GM19463 (cell line): ENCODE measurements around the gene WNT7B.

Source experiments
- ATAC-seq: cut with Tn5 transposase; IDR thresholded peaks from one replicate; pipeline ENCODE4 v1.9.1; 2021; ENCODE audit warnings: mild to moderate bottlenecking, moderate library complexity; ENCODE audit not compliant: unreplicated experiment

The WNT7B gene

DNA sequence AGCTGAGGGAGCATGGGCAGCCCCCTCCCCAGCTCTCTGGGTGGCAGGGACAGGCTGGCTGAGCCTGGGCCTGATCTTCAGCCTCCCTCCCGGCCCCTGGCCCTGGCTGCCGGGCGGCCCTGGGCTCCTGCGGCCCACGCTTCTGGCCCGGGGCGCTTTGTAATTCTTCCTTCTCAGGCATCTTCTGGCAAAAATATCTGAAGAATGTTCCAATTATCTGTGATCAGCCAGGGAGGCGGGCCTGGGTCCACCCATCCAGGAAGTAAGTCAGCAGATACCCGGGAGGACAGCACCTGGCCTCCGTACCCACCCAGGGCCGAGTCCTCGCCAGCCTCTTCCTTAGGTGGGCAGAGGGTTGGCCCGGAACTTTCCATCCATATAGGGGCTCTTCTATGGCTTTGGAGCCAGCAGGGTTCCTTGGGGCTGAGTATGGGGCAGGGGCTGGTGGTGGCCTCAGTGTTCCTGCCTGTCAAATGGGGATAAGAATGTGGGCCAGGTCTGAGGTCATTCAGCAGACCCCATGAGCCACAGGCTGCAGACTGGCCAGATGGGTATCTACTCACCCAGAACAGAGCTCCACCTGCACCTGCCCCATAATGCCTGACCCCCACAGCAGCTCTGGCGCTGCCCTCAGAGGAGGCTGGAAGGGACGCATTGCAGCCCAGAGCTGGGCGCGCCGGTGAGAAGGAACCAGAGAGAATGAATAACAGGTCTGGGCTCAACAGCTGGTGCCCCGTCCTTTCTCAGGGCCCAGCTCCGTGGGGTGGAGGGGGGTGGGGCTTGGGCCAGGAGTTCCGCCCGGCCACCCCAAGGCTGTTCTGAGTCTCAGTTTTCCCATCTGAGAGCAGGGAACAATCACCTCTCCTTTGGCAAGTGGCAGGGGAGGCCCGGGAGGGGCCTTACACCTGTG, 16.2 kb downstream of the WNT7B start:
- ATAC-seq = no peak

DNA sequence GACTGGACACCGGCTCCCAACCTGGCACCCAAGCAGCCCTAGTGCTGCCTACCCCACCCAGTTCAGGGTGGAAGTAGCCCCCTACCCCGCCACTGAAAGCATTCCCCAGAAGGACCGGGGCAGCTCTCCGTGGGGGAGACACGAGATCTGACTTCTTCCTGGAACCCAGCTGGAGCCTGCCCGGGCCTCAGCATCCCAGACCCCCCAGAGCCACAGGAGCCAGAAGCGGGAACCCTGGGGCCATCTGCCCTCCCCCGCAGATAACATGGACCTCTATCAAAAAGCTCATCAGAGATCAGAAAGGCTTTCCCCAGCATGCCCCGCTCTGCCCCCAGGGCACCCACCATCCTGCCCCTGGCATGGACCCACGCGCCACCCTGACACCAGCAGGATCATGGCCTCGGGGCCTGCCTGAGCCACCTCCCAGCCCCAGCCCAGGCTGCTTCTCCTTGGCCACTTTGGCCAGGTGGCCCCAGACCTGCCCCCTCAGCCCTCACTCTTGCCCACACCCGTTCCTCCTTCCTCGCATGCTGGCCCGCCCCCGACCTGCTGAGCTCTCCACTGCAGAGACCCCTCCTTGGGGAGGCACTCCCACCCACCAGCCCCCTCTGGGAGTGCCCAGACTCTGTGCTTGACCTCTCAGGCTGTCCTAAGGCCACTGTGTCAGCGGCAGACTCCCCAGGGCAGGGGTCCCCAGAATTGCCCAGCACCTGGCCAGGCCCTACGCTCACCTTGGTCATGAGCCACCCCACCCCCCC, 17.1 kb downstream of the WNT7B start:
- ATAC-seq = no peak

DNA sequence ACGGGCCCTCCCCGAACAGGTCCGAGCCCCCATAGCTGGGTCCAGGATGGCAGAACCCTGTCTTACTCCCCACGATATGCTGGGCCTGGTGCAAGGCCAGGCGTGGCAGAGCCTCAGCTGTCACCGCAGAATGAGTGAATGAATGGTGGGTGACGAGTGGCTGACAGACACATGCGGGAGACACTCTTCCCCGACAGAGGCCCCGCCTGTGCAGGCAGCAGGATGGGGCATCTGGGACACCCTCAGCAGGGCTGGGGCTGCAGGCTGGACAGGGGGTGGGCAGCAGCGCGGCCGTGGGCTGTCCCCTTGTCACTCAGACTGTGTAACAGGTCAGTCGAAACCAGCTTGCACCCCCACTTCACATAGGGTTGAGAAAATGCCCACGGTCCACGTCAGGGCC, 18.0 kb downstream of the WNT7B start:
- no peak for ATAC-seq

DNA sequence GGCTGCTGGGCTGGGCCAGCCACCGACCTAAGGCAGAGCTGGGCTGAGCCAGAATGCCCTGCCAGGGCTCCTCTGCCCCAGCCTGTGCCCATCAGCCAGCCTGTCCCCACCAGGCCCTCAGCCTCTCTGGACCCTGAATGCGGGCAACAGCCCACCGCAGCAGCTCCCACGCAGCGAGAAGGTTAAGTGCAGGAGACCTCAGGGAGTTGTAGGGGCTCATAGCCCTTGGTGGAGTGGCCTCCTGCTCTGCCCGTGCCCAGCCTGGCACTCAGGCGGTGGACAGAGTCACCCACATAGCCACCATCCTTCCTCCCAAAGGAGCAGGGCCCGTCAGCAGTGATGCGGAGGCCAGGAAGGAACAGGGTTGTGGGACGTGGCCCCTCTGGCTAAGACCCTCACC, 19.1 kb downstream of the WNT7B start:
- no peak for ATAC-seq

DNA sequence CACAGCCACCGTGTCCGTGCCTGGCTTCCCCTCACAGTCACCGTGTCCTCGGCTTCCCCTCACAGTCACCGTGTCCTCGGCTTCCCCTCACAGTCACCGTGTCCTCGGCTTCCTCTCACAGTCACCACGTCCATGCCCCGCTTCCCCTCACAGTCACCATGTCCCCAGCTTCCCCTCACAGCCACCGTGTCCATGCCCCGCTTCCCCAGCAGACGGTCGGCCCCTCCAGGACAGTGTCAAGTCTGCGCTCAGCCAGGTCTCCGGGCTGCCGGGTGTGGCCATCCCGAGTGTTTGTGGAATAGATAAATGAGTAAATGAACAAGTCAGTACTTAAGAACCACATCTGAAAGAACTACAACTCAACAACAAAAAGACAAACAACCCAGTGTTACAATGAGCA, 23.8 kb downstream of the WNT7B start:
- no peak for ATAC-seq

DNA sequence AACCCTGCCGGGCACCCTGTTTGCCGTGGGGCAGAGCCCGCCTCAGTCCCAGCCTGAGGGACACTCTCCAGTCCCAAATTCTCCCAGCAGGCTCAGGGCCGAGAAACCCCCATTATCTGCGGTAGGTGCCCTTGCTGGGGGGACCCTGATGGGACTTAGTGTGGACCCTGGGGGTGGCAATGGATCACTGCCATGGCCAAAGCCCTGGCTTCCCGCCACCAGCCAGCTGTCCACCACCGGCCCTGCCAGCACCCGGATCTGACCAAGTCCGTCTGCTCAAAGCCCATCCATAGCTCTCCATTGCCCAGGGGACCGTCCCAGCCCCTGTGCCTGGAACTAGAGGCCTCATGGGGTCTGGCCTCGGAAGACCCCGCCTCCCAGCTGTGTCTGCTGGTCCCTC, 24.4 kb downstream of the WNT7B start:
- no peak for ATAC-seq

DNA sequence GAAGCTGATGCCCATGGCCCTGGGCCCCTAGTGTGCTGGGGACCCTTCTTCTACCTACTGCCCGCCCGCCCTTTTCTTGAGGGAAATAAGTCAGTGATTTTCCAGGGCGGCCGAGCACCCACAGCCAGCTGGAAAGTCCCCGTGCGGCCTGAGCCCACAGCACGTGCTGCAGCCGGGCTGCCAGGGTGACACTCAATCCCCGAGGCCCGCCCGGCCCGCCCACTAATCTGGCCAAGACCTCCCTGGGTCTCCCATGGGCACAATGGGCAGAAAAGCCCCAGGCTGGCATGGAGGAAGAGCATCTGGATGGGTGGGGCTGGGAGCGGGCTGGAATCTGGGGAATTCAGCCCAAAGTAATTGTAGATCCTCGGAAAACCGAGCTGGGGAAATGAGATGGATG, 24.8 kb downstream of the WNT7B start:
- ATAC-seq = no peak

DNA sequence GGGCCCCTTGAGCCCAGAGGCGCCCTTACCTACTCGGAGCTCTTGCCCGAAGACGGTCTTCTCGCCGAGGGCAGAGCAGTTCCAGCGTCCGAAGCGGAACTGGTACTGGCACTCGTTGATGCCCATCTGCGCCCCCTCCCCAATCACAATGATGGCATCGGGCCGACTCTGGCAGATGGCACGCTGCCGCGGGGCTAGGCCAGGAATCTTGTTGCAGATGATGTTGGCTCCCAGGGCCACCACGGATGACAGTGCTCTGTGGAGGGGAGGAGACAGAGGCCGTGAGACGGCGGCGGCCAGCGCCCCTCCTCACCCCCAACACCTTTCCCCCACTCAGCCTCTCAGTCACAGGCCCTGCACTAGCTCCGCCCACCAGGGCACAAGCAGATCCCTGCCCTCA, 27.1 kb downstream of the WNT7B start:
- no peak for ATAC-seq

DNA sequence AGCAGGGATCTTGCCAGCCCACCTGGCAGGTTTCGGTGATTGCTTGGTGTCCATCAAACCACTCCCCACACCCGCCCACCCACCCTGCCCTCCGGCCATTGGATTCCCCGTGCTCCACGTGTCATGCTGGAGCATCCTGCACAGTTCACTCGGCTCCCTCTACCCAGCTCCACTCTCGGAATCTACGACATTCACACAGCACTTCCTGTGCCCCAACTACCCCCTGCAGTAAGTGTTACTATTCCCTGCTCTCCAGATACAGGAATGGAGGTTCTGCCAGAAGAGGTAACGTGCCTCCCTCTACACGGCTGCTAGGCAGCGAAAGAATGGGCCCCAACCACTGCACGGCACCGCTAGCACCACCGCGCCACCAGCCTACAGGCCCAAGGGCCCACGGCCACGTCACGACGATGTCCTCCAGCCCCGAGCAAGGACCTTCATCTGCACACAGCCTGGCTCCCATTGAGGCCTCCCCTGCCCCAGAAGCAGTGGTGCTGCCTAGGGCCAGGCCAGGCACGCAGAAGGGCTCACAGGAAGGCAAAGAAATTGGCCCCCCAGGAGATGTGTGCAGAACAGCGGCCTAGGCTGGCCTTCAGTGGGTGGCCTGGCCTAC, 27.6 kb downstream of the WNT7B start:
- ATAC-seq = no peak

DNA sequence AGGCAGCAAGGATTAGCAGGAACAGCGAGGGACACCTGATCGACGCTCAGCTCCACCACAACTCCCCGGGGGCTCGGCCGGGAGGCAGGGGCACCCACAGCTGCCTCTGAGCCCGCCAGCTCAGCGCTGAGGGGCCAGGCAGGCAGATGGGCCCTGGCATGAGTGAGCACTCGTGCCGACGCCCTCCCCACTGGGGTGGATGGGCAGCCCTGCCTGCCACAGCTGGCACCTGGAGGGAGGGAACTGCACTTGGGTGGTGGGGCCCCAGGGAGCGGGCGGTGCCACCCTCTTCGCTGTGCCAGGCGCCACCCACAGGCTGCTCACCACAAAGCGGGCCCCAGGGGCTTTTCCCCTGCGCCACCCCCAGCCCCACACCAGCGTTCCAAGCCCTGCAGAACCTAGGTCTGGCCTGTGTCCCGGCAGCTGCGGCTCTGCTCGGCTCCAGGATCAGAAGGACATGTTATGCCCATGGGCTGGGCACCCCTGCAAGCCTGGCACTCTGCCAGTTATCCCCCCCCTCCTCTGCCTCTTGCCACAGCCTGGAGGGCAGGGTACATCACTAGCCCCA, 28.8 kb downstream of the WNT7B start:
- no peak for ATAC-seq

DNA sequence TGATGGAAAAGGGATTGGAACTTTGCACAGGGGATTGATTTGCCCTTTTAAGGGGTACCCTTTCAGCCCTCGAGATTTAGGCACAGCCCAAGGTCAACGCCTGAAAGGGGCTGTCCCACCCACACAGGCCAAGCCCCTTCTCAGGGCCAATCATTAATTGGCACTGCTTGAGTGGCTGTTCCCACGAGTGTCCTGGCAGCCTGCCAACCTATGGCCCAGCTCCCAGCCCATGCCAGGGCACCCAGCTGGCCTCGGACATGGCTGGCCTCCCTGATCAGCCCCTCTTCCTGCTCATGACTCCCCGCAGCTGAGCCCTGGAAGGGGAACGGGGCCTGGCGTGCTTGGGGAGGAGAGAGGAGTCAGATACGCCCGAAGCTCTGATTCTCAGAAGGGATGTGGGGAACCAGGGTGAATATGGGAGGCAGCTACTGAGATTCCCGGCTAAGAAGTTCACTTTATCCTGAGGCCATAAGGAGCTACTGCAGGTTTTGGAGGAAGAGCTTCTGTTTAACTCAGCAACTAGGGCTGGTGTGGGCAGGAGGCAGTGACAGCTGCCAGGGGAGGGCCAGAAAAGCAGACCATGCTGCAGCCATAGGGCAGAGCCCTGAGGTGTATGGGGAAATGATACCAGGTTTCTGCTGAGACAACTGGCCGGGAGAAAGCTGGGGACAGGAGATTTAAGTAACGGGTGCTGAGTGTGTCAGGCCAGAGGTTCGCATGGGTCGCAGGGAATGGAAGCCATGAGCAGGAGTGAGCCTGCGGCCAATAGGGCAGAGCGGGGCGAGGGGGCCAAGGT, 30.0 kb downstream of the WNT7B start:
- no peak for ATAC-seq

DNA sequence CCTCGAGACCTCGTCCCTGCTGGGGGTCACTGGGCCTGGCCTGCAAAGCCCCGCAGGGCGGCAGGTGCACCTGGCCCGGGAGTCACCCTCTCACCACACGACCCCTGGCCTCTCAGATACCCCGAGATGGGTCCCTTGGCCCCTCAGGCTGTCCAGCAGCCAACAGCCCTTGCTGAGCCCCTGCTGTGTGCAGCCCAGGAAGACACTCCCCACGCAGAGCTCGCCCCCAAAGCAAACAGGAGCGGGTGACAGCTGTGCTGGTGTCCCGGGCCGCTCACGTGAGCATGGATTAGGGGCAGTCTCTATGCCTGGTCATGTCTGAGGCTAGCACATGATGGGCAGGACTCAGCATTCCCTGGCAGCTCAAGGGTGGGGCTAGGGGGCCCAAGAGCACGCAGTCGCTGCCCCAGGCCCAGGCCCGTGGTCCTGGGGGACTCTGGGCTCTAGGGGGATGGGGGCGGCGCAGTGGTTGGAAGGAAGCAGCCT, 31.3 kb downstream of the WNT7B start:
- ATAC-seq = no peak

DNA sequence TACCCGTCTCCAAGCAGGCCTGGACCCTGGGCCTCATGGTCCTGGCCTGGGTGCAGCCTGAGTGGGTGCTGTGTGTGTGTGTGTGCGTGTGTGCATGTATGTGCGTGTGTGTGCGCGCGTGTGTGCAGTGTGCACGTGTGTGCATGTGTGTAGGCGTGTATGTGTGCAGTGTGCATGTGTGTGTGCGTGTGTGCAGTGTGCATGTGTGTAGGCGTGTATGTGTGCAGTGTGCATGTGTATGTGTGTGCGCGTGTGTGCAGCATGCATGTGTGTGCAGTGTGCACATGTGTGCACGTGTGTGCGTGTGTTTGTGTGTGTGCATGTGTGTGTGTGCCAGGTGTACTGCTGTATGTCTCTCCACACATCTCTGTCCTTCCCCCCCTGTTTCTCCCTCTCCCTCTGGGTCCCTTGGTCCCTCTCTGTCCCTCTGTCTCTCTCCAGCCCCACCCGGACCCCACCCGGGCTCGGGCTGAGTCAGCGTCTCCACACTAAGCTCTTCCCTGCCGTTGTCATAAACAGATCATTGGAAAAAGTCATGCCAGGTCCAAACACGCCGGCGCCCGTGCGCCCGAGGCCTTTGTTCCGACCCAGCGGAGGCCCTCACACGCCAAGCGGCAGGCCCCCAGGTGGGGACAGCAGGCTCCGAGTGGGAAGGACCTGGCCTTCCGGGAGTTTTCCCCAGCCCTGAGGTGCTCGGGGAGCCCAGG, 34.0 kb downstream of the WNT7B start:
- ATAC-seq = no peak

DNA sequence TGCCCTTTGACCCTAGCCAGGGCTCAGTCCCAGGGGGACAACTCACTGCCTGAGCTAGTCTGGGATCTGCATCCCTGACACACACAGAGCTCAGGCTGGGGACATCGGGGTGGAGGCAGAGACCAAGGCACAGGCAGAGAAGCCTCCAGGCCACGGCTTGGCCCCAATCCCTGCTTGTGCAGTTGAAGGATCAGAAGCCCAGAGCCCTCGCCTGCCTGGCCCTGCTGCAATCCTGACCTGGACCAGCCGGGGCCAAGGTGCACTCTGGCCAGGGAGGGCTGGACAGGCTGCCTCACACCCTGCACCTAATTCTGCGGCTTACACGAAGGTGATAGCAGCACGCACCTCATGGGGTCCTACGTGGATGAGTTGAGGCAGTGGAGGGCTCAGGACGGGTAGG, 34.6 kb downstream of the WNT7B start:
- no peak for ATAC-seq

DNA sequence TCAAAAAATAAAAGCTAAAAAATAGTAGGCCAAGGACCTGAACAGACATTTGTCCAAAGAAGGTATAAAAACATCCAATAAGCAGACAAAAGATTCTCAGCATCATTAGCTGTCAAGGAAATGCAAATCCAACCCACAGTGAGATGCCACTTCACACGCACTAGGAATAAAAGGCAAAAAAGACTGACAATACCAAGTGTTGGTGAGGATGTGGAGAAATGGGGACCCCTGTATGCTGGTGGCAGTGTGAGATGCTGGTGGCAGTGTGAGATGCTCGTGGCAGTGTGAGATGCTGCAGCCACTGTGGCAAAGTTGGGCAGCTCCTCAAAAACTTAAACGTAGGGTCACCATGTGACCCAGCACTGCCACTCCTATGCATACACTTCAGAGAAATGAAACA, 38.0 kb downstream of the WNT7B start:
- no peak for ATAC-seq

DNA sequence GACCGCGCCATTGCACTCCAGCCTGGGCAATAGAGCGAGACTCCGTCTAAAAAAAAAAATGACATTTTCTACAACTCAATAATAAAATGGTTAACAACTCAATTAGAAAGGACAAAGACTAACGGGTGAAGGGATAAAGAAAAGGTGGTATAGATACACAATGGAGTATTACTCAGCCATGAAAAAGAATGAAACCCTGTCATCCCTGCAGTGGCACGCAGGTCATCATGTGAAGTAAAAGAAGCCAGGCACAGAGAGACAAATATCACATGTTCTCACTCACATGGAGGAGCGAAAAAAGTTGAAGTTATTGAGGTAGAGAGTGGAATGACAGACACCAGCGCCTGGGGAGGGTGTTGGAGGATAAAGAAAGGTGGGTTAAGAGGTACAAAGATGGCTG, 39.0 kb downstream of the WNT7B start:
- no peak for ATAC-seq

DNA sequence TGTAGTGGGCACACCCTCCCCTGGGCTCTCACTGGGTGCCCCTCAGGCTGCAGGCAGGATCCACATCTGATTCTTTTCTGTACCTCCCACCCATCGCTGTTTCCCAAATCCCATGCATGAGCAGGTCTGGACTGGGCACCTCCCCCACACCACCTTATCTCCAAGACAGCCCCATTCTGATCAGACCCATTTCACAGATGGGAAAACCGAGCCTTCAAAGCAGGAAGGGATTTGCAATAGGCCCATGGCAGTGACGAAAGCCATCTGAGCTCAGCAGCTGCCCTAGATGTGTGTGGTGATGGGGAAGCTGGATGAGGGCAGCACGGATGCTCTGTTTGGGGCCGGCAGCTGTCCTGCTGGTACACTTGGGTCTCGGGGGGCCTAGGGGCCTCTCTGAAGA, 41.4 kb downstream of the WNT7B start:
- ATAC-seq = no peak

DNA sequence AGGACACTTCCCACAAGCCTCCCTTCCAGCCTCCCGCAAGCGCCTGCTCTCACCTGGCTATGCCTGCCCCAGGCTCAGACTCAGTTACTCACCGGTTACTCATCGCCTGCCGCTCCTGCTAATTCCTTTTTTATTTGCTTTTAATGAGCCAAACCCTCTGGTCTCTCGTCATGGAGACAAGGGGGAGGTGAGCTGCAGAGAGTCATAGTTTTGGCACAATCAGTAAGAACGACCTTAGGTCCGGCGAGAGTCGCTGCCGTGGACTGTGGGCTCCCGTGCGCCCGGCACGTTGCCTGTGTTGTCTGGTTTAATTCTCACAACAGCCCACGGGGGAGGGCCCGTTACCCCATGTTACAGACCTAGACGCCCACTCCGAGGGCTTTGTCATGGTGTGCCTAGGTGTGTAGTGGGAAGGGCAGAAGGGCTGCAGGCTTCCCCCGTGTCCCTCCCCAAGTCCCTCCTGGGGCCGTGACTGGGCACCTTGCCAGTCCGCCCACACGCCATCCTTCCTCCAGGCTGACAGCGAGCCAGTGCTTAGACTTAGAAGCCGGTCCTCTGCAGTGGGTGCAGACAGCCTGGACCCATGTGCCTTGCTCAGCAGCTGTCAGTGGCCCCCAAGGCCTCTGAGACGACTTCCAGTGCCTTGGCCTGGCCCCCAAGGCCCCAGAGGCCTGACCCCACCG, 42.2 kb downstream of the WNT7B start:
- no peak for ATAC-seq

DNA sequence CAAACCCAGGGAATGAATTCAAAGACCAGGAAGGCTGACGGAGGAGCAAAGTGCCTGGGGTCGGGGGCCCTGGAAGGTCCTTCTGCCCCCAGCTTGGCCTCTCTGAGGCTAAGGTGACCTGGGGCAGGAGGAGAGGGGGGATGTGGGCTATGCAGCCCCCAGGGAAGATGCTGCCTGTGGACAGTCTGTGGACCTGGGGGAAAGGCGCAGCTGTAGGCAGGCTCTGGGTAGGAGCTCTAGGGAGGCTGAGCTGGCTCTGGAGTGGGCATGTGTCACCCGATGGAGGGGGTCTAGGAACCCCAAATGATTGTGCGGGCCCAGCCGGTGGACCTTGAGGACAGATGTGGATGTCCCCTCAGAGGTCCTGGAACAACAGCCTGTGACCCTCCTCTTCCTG, 42.8 kb downstream of the WNT7B start:
- no peak for ATAC-seq
